ENCODE results near the gene POU2AF2.
"Not testable (repeated sequence)": the region's sequence is repeated elsewhere in the genome, so short reads cannot be mapped to it uniquely, and the experiment has no call there.

Gene POU2AF2

DNA sequence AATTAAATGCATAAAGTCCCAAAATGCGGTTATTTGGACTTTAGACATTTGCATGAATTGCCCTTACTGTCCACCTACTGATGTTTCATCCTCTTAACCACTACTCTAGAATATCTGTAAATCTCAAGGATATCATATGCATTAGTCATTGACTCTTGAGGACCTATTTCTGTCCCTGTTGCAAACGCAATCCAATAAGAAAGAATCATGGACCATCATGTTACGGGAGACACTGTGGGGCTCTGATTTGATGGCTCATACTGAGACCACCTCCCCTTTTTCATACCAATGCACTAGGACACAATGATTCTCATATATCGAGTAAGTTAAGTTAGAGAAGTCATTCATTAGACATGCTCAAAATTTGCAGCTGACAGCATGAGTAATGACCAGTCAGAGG is 14.4 kb downstream of the POU2AF2 start:
- DNase-seq, result no peak

DNA sequence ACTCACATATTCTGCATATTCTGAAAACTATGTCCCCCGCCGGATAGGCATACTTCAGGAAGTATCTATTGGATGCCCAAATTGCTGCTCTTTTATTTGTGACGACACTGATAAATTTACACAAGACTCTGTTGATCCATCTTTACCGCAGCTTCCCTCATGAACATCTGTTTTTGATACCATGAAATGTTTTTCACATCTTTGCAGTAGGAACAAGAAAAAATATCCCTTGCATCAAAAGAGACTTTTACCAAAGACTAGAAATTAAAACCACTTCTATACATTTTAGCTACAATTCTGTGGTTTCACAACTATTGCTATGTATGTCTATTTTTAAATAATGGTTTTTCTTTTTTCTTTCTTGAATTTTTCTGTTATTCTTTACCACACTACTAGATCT is 15.3 kb downstream of the POU2AF2 start:
- DNase-seq, result no peak

DNA sequence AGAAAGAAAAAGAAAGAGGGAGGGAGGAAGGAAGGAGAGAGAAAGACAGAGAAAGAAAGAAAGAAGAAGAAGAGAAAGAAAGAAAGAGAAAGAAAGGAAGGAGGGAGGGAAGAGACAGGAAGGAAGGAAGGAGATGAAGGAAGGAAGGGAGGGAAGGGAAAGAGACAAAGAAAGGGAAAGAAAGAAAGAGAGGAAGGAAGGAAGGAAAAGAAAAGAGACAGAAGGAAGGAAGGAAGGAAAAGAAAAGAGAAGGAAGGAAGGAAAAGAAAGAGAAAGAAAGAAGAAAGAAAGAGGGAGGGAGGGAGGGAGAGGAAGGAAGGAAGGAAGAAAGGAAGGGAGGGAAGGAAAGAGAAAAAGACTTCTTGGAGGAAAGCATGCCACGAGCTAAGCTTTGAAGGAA is 19.1 kb downstream of the POU2AF2 start:
- no peak for DNase-seq

DNA sequence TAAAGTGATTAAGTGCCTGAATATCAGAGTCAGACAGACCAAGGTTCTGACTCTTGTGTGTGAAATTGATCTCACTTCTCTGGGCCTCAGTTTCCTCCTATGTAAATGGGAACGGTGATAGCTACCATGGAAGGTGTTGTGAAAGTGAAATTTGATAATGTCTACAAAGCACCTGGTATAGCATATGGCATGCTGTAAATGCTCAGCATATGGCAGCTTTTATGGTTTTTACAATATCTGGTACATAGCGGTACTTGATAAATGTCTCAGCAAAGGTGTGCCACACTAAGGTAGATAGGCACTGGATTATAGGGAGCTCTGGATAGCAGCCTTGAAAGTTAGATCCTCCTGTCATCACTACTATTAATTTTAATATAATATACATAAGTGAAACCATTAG is 19.9 kb downstream of the POU2AF2 start:
- no peak for DNase-seq

DNA sequence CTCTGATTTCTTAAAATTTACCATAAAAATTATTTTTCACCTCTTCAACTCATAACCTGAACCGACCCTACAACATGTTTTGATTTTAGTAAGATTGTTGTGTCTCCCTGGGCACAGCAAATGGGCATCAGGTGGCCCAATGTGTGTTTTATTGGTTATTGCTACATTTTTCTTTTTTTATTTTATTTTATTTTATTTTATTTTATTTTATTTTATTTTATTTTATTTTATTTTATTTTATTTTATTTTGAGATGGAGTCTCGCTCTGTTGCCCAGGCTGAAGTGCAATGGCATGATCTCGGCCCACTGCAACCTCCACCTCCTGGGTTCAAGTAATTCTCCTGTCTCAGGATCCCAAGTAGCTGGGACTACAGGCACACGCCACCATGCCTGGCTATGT is 22.8 kb downstream of the POU2AF2 start:
- not testable (repeated sequence) for DNase-seq

DNA sequence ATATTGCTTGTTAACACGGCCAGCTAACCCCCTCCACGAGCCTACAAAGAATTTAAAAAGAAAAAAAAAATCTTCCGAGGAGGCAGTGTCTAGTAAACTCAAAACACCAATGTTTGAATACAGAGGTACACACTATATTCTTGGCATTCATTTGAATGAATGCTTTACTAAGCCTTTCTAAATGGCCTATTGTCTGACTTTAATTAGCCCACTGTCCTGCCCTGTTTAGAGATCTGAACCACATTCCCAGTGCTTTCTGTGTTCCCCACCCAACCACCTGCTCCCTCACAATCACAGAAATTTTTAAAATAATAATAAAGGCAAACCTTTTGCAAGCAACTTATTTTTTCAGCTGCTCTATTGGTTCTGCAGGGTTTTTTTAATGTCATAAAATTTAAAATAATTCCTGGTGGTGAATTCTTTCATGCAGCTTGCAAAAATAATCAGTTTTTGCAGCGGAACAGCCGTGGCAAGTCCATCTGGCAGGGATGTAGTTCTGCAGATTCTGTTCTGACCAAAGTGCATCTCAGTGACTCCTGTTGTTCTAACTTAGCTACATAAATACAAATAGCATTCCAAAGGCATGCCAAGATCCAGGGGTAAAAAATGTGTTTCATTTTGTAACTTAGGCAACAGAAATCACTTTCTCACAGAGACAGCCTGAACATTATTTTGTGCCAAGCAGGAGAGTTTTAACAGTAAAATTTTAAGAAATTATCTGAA is 23.8 kb downstream of the POU2AF2 start:
- no peak for DNase-seq

DNA sequence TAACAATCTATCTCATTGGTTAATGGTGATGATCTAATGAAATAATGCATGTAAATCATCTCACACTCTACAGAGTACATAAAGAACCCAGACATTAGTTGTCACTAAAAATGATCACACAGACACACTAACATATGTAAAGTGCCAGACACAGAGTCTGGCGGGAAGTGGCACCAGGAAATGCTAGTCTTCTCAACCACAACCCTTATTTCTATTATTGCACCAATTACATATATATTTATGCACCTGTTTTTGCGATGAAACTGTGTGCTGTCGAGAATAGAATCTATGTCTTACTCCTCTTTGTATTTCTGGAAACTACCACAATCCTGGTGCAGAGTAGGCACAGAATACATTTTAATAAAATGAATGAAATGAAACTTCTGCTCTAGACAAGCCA is 26.9 kb downstream of the POU2AF2 start:
- DNase-seq, result no peak

DNA sequence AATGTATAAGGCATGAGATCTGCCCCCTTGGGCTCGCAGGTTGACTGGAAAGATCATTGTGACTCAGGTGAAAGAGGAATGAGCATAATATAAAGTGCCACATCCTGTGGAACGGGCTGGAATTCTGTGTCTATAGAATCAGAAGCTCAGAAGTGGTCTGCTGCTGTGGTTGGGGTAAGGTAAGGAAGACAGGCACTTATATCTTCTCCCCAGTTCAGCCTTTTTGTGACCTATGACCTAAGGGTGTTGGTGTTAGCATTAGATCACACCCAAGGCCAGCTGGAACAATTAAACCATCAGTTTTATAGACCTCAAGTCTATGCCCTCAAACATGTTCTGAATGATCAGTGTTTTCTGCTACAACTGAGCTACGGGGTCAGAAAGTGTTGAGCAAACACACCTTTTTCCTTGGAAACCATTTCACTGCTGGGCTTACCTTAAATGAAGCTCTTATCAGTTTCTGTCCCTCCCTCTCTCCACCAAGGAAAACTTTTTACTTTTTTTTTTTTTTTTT is 37.1 kb downstream of the POU2AF2 start:
- no peak for DNase-seq

DNA sequence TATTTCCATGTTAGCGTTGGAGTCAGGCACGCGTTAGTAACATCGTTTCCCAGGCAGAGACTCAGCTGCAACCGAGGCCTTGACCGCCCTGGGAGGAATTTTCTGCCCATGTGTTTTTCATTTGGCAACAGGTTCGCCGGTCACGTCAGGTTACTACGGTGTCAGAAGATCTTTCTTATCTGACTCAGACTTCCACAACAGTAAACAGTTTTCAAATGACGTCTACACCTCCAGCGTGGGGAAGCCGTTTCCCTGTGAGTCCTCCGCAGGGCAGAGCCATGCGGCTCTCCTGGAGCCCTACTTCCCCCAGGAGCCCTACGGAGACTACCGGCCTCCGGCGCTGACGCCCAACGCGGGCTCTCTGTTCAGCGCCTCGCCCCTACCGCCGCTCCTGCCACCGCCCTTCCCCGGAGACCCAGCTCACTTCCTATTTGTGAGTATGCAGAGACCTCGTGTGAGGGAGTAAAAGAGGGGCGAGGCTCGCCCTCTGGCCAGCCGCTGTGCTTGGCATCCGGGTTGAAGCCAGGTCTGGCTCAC is 38.5 kb downstream of the POU2AF2 start:
- no peak for DNase-seq

DNA sequence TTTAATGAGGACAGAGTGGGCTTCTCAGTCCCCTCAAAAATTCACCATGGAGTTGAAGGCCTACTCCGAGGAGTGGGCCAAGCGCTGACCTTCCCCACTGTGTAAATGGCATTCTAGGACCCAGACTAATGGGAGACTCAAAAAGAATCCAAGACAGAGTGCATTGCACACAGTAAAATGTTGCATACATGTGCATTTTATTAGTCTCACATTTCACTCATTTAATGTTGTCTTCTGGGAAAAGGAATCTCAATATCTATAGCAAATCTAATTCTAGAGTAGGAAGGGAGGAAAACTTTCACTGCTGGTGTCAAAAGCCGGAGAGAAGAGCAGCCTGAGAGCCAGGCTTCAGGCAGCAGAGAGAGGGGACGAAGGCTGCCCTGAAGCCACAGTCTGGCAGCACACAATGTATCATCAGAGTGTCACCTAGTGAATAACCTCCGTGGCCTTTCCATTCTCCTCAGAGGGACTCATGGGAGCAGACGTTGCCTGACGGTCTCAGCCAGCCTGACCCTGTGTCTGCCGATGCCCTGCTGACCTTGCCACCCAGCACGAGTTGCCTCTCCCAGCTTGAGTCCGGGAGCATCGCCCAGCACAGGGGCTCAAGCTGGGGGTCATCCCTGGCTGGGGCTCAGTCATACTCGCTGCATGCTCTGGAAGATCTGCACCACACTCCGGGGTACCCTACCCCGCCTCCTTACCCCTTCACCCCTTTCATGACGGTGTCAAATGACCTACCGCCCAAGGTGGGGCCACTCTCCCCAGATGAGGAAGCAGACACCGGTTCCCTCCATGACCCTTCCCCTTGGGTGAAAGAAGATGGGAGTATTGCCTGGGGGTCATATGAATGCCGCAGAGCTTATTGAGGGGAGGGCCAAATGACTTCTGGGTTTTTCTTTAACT is 39.9 kb downstream of the POU2AF2 start:
- no peak for DNase-seq

DNA sequence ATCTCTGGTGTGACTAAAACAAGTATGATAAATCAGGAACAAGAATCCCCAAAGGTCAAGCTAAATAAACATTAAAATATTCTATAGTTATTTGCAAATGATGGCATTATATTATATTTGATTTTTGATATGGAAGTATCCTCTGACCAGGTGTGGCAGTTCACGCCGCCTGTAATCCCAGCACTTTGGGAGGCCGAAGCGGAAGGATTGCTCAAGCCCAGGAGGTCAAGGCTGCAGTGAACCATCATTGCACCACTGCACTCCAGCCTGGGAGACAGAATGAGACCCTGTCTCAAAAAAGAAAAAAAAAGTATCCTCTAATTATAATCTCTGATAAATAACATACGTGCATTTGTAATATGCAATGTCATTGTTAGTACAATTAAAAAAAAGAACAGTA is 46.2 kb downstream of the POU2AF2 start:
- DNase-seq, result no peak

DNA sequence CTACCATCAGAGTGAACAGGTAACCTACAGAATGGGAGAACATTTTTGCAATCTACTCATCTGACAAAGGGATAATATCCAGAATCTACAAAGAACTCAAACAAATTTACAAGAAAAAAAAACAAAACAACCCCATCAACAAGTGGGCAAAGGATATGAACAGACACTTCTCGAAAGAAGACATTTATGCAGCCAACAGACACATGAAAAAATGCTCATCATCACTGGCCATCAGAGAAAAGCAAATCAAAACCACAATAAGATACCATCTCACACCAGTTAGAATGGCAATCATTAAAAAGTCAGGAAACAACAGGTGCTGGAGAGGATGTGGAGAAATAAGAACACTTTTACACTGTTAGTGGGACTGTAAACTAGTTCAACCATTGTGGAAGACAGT is 46.9 kb downstream of the POU2AF2 start:
- DNase-seq, result not testable (repeated sequence)

DNA sequence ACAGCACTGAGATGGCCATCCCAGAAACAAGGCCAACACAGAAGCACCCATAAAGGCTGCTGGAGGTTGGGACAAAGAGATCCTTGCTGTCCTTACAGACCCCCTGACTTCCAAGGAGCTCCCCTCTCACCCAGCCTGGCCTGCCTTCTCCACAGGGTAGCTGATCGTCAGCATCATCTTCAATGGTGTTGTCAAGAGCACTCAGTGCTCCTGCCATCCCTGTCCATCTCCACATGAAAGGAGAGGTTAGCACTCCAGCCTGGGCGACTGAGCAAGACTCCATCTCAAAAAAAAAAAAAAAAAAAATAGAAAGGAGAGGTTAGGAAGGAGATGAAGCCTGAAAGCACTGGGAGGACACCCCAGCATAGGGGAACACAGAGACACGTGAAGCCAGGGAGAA is 50.7 kb downstream of the POU2AF2 start:
- no peak for DNase-seq

DNA sequence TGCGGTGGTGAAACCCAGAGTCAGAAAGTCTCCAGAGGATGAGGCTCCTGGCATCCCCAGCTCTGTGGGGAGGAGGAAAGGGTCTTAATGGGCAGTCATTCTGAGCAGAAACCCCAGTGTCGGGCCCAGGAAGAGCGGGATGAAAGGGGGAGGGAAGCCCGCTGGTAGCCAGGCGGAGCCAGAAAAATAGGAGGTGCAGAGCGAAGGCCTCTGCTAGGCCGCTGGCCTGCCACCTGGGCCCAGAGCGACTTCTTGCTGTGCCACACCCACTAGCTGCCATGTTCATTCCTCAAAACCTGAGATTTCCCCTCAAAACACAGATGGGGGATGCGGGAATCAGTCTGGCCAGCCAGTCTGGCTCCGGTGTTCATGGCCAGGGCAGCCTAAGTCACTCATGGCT is 52.2 kb downstream of the POU2AF2 start:
- no peak for DNase-seq

DNA sequence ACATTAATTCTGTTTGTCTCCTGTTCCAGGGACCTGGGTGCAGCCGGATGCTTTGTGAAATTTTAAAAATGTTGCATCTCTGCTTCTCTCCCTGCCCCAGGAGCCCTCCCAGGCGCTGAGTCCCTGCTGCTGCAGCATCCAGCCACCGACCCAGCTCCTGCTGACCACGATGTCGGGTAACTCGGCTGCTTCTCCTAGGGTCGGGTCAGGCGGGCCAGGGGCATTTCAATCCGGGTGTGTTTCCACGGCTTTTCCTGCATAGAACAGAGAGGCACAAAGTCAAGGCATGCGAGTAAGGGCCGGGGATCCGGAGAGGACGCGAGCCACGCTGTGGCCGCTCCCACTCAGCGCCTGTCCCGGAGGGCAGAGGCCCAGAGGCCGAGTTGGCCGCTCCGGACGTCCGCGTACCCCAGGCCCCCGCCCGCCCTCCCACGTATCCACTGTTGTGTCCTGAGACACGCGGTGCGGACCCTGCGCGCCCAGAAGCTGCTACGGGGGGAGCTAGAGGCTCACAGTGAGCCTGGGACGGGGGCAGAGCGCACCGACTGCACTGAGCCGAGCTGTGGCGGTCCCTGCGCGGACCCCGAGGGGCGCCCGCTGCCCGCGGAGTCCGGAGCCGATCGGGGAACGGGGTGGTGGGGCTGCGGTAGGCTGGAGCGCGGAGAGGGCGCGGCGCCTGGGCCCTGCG is 53.0 kb downstream of the POU2AF2 start, which contains the start of gene POU2AF3:
POU2AF3 (plus strand) TSS at position 134 of the 688 bp plus-strand sequence; CDS start at position 170, 36 bp downstream.
- DNase-seq, result no peak

DNA sequence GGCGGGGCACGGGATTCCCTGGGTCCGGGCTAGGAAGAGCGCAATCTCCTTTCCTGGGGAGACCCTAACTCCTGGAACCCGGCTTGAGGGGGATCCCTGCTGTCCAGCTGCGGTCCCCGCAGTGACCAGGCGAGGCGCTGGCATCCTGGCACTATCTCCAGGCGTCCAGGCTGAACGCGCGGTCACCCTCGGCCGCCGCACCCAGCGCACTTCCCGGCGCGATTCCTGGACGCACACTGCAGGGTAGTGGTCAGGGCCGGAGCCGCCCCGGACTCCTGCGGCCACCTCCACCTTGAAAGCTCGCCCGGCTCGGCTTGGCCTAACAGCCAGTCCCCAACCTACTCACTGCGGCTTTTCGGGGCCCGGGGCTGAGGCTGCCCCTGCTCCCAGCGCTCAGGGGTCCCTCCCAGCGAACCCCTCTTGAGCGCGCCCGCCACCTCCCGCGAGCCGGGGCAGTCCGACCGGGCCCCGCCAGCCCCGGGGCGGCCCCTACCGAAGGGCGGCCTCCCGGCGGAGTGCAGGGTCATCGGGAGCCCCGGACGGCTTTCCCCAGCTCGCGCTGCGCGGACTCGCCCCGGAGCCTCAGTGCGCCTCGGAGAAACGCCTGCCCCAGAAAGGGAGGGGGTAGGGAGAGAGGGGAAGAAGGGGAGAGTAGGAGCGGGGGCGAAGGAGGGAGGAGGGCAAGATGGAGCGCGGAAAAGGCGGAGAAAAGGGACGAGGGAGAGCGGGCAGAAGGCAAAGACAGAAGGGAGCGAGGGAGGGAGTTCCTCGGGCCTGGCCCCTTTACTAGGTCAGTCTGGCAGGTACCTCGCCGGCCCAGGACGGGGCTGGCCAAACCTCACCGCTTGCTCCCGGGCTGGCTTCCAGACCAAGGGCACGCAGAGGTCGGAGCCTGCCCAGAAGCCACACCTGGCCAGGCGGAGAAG is 53.8 kb downstream of the POU2AF2 start:
- DNase-seq, result no peak

DNA sequence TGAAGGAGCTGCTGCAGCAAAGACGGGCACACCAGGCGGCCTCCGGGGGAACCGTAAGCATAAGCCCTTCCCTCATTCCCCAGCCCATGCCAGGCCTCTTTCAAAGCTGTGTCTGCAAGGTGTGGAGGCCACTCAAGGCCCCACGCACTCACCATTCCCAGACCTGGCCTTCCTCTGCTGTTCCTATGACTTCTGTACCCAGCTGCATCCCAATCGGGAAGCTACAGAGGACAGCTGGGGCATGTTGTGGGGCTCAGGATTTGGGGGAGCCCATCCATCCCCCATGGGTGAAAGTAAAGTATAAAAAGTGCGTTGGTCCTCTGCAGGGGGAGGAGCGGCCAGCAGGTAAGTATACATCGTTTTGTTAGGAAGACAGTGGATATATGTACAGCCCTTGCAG is 55.0 kb downstream of the POU2AF2 start:
- DNase-seq, result no peak

DNA sequence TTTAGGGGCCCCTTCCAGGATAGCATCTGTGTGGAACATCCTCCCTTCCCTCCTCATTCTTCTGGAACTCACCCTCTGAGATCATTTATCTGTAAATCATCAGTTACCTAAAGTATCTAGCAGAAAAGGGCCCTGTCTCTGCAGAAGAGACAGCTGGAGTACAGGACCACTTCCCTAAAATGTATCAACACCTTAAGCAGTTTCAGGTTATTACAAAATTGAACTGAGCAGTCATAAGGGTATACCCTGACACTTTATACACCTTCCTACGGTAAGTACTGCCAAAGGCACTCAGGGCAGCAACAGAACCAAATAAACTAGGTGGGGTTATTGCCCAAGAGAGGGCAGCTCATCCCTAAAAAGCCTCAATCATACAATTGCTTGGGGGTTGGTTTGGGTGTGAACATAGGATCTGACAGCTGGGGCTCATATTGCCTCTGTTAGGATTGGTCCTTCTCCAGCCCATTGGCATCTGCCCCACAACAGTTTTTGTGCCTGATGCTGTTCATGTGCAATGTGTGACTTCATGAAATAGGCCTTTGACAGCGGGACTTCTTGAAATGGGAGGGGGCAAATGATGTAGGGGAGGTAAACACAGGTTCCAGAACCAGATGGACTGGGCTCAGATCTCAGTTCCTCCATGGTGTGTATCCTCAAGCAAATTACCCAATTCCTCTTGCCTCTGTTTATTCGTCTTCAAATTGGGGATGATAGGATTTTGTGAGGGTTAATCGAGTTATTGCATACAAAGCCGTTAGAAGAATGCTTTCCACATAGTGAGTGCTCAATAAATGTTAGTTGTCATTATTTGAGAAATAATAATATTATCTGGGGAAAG is 55.7 kb downstream of the POU2AF2 start:
- DNase-seq, result no peak

DNA sequence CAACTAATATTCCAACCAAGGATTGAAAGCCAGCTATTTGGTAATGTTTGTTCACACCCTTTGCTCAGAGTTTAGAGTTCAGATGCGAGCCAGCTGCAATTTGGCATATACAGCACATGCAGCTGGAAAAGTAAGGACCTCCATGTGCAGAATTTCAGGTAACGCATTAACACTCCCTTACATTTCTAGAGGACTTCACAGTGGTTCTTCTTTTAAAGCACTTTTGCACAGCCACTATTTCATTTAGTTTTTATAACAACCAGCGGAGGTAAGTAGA is 56.3 kb downstream of the POU2AF2 start:
- DNase-seq, result no peak

DNA sequence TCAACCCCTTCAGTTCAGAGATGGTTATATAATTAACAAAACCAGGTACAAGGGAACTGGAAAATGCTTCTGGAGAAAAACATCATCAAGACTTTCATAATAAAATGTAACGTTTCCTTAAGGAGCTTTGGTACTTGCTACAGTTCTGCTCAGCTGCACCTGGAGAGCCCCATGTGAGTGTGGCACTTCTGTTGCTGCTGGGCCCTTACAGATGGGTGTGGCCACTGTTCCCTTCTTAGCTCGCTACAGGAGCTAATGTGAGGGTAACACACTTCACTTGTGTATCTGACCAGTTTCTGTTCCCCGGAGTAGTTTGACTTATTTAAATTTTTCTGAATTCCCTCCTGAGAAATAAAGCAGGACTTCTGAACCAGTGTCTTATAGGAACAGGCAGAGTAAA is 56.8 kb downstream of the POU2AF2 start:
- DNase-seq, result no peak

DNA sequence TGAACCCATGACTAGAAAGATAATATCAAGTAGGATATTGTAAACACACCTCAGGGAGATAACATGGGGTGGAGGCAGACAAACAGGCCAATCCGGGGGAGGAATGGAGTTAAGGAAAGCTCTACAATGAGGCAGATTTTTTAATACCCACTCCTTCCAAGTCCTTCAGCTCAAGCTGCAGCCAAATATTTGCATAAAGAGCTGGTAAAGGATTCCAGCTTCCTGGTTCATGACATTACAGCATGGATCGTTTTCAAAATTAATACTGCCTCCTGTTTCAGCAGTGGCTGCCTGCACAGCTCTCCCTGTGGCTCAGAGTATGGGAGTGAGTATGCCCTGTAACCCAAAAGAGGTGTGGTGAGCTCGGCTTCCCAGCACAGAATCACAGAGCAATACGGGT is 57.9 kb downstream of the POU2AF2 start:
- DNase-seq, result no peak

Measured in effector CD4-positive, alpha-beta T cell (primary cell).